SK-N-SH (cell line): Measurements from ENCODE around the gene NF2. TPM values are rescaled to one million over a fixed set of nuclear protein-coding genes. Genes with fewer than 3 reads are reported as not detected.

Experiments used
- CTCF ChIA-PET: fragments of 300-600, 350-600 bp; formaldehyde crosslinking; extraction: SDS; loops from one replicate; lab custom pipeline; 2021; lab: Yijun Ruan, JAX
- POLR2A ChIA-PET: fragments of 350-600 bp; sonication (Branson Sonifier 250); formaldehyde crosslinking; extraction: SDS; loops from one replicate; lab custom pipeline; 2020; ENCODE audit warnings: antibody characterized with exemption, inconsistent platforms; lab: Yijun Ruan, JAX
- DNase-seq: peaks from one replicate; pipeline ENCODE4 v3.0.0; 2012
- H2AFZ ChIP-seq: fragments of 200-600 bp; sonication (generic); 2 replicates; pipeline ENCODE4 v1.8.1; 2016; ENCODE audit warnings: antibody characterized with exemption, mild to moderate bottlenecking, low read depth
- H3F3A ChIP-seq: fragments of 200-600 bp; sonication (generic); replicated peaks from 2 replicates; pipeline ENCODE3; 2016; ENCODE audit warnings: antibody characterized with exemption, mild to moderate bottlenecking; ENCODE audit not compliant: insufficient read depth
- H3K27ac ChIP-seq, 2 experiments: fragments of 200-500 bp in 1 of 2; fragments of 200-600 bp in 1 of 2; sonication (Bioruptor generic) in 1 of 2; sonication (generic), shearing (Covaris generic) in 1 of 2; 2 replicates each; pipeline versions ENCODE4 v1.5.1 to v1.6.1; 2014 to 2016; ENCODE audit warnings: low read depth in 2 of 2, inconsistent platforms in 1 of 2, low read length in 1 of 2, mild to moderate bottlenecking in 1 of 2, mixed read lengths in 1 of 2
- H3K27me3 ChIP-seq: fragments of 200-600 bp; sonication (generic), shearing (Covaris generic); 2 replicates; pipeline ENCODE4 v1.6.1; 2016; ENCODE audit warnings: mixed run types; ENCODE audit not compliant: insufficient read depth
- H3K36me3 ChIP-seq, 2 experiments: fragments of 200-500 bp in 1 of 2; fragments of 200-600 bp in 1 of 2; sonication (Bioruptor generic) in 1 of 2; sonication (generic) in 1 of 2; replicated peaks in 1 of 2; 2 replicates each; pipeline versions ENCODE3 to v1.5.1; 2014 to 2016; ENCODE audit warnings: low read length in 1 of 2, mild to moderate bottlenecking in 1 of 2; ENCODE audit not compliant: insufficient read depth in 2 of 2, control insufficient read depth in 1 of 2
- H3K4me1 ChIP-seq, 2 experiments: fragments of 200-500 bp in 1 of 2; fragments of 200-600 bp in 1 of 2; sonication (Bioruptor generic) in 1 of 2; sonication (generic), shearing (Covaris generic) in 1 of 2; 2 replicates each; pipeline versions ENCODE4 v1.5.1 to v1.6.1; 2014 to 2016; ENCODE audit warnings: low read depth in 1 of 2, low read length in 1 of 2, mixed run types in 1 of 2; ENCODE audit not compliant: insufficient read depth in 2 of 2, control insufficient read depth in 1 of 2
- H3K4me2 ChIP-seq: fragments of 200-600 bp; sonication (generic), shearing (Covaris generic); 2 replicates; pipeline ENCODE4 v1.6.1; 2017; ENCODE audit warnings: mixed run types
- H3K4me3 ChIP-seq, 2 experiments: fragments of 200-500 bp in 1 of 2; fragments of 200-600 bp in 1 of 2; sonication (Bioruptor generic) in 1 of 2; sonication (generic), shearing (Covaris generic) in 1 of 2; 2 replicates each; pipeline versions ENCODE4 v1.5.1 to v1.8.1; 2014 to 2016; ENCODE audit warnings: low read depth in 2 of 2, inconsistent platforms in 1 of 2, low read length in 1 of 2, mild to moderate bottlenecking in 1 of 2, mixed read lengths in 1 of 2, moderate library complexity in 1 of 2
- H3K79me2 ChIP-seq: fragments of 200-600 bp; sonication (generic); 2 replicates; pipeline ENCODE4 v1.8.1; 2017; ENCODE audit warnings: mild to moderate bottlenecking; ENCODE audit not compliant: insufficient read depth
- H3K9ac ChIP-seq: fragments of 200-600 bp; sonication (generic); 2 replicates; pipeline ENCODE4 v1.6.1; 2017; ENCODE audit warnings: mixed run types
- H3K9me2 ChIP-seq: fragments of 200-600 bp; sonication (generic); 2 replicates; pipeline ENCODE4 v1.6.1; 2017; ENCODE audit warnings: mixed run types
- H3K9me3 ChIP-seq: fragments of 200-600 bp; sonication (generic); 2 replicates; pipeline ENCODE4 v1.6.1; 2017; ENCODE audit warnings: mixed run types, mild to moderate bottlenecking, moderate library complexity
- H4K20me1 ChIP-seq: fragments of 200-600 bp; sonication (generic); 2 replicates; pipeline ENCODE4 v1.6.1; 2017; ENCODE audit warnings: mild to moderate bottlenecking, mixed run types; ENCODE audit not compliant: insufficient read depth
- CHD2 ChIP-seq: fragments of 150-350 bp; IDR thresholded peaks from 2 replicates; pipeline ENCODE4 v1.6.1; 2018; ENCODE audit warnings: low read length; ENCODE audit not compliant: partially characterized antibody
- ELF1 ChIP-seq: IDR thresholded peaks from 2 replicates; pipeline ENCODE4 v1.4.0; 2012
- EP300 ChIP-seq, 2 experiments: IDR thresholded peaks; 2 replicates each; pipeline versions ENCODE4 v1.4.0 to v1.6.1; 2012; ENCODE audit warnings: borderline replicate concordance in 1 of 2, low read depth in 1 of 2, low read length in 1 of 2
- FOXM1 ChIP-seq: IDR thresholded peaks from 2 replicates; pipeline ENCODE4 v1.4.0; 2012; ENCODE audit warnings: low read depth, mild to moderate bottlenecking
- IRF3 ChIP-seq: fragments of 150-350 bp; IDR thresholded peaks from 2 replicates; pipeline ENCODE4 v1.6.1; 2016; ENCODE audit warnings: mild to moderate bottlenecking, low read depth, low read length
- MEF2A ChIP-seq: IDR thresholded peaks from 2 replicates; pipeline ENCODE4 v1.4.0; 2012; ENCODE audit warnings: low read depth, borderline replicate concordance
- NFIC ChIP-seq: IDR thresholded peaks from 2 replicates; pipeline ENCODE4 v1.4.0; 2012; ENCODE audit warnings: borderline replicate concordance
- NRF1 ChIP-seq: IDR thresholded peaks from 2 replicates; pipeline ENCODE4 v1.6.1; 2012; ENCODE audit warnings: low read depth, mild to moderate bottlenecking, low read length
- RCOR1 ChIP-seq: fragments of 150-350 bp; IDR thresholded peaks from 2 replicates; pipeline ENCODE4 v1.6.1; 2017; ENCODE audit warnings: antibody characterized with exemption, low read length
- RFX5 ChIP-seq: IDR thresholded peaks from 2 replicates; pipeline ENCODE4 v1.6.1; 2012; ENCODE audit warnings: mild to moderate bottlenecking, improper control_type of control experiment, low read length
- TAF1 ChIP-seq: IDR thresholded peaks from 2 replicates; pipeline ENCODE4 v1.6.1; 2012; ENCODE audit warnings: low read depth, mild to moderate bottlenecking, low read length, moderate library complexity, borderline replicate concordance
- TCF12 ChIP-seq: IDR thresholded peaks from 2 replicates; pipeline ENCODE4 v1.4.0; 2012
- TEAD4 ChIP-seq: IDR thresholded peaks from 2 replicates; pipeline ENCODE4 v1.4.0; 2012; ENCODE audit warnings: mild to moderate bottlenecking, borderline replicate concordance; ENCODE audit not compliant: insufficient read depth
- YY1 ChIP-seq: IDR thresholded peaks from 2 replicates; pipeline ENCODE4 v1.4.0; 2012; ENCODE audit warnings: low read depth, mild to moderate bottlenecking
- WGBS: methylation state at CpG from one replicate; pipeline ENCODE4 v1.1.6; 2017; ENCODE audit warnings: low lambda C conversion rate; 5-methylcytosine and 5-hydroxymethylcytosine counted together
- polyA plus RNA-seq, 3 experiments: library from polyadenylated mRNA; depleted of rRNA; stranded (reverse); fragments of >200 nt; gene quantifications; 2 replicates each; pipeline ENCODE4 v1.2.3, GENCODE V29; 2012
- TF ChIP-seq, protein P1 (sequence below): IDR thresholded peaks from 2 replicates; pipeline ENCODE4 v1.4.0; 2012; ENCODE audit warnings: low read depth
- TF ChIP-seq, protein P2 (sequence below): fragments of 200-600 bp; sonication (generic); IDR thresholded peaks from 2 replicates; pipeline ENCODE4 v1.6.1; 2017; ENCODE audit warnings: antibody characterized with exemption, mild to moderate bottlenecking, moderate library complexity

The NF2 gene
- polyA plus RNA-seq, 1 of the 3 experiments (the other 2 are of a cell fraction), result 44.1 TPM

GRCh38 chr22:29661336-29661735, 57.9 kb downstream of the NF2 start:
- Histone ChIP-seq H3K4me3 (no peak overlapping the region), H3K9me2 (no peaks in the 10 kb centered on the region), H3F3A (no peaks in the 10 kb centered on the region), H2AFZ (no peak overlapping the region), H3K79me2 (no peaks in the 10 kb centered on the region), H3K9me3 (no peaks in the 10 kb centered on the region), H3K27me3 (no peaks in the 10 kb centered on the region), H3K9ac (no peak overlapping the region), H3K36me3 (peaks cover 52 to 58% of the 10 kb centered on the region in 2 experiments), H3K4me1 (no peaks in the 10 kb centered on the region; a peak in 1 of 4 replicates), H3K4me2 (no peak overlapping the region), H3K27ac (no peak overlapping the region), H4K20me1 (no peaks in the 10 kb centered on the region)
- CTCF ChIA-PET, result interaction anchor here (1.2 to 2.0 kb wide), 2 partner anchors 36 to 345 kb away, joined by 4 to 5 read pairs; no protein-coding TSS in a partner anchor
- TF ChIP-seq MEF2A (no peak), EP300 (IDR thresholded peaks at IDR 0.05; ENCODE audit: borderline replicate concordance in 1 of 2, low read depth in 1 of 2, low read length in 1 of 2) (no peak), FOXM1 (no peak), YY1 (no peak), TEAD4 (no peak), RCOR1 (no peak), CHD2 (no peak), NRF1 (no peak), IRF3 (no peak), TCF12 (no peak), ELF1 (no peak), NFIC (no peak), TAF1 (no peak), RFX5 (no peak)
- TF ChIP-seq, protein P1, sequence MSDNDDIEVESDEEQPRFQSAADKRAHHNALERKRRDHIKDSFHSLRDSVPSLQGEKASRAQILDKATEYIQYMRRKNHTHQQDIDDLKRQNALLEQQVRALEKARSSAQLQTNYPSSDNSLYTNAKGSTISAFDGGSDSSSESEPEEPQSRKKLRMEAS, result no peak
- TF ChIP-seq, protein P2, sequence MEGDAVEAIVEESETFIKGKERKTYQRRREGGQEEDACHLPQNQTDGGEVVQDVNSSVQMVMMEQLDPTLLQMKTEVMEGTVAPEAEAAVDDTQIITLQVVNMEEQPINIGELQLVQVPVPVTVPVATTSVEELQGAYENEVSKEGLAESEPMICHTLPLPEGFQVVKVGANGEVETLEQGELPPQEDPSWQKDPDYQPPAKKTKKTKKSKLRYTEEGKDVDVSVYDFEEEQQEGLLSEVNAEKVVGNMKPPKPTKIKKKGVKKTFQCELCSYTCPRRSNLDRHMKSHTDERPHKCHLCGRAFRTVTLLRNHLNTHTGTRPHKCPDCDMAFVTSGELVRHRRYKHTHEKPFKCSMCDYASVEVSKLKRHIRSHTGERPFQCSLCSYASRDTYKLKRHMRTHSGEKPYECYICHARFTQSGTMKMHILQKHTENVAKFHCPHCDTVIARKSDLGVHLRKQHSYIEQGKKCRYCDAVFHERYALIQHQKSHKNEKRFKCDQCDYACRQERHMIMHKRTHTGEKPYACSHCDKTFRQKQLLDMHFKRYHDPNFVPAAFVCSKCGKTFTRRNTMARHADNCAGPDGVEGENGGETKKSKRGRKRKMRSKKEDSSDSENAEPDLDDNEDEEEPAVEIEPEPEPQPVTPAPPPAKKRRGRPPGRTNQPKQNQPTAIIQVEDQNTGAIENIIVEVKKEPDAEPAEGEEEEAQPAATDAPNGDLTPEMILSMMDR, result no peak
- POLR2A ChIA-PET, result no interaction called here
- no peak for DNase-seq
- WGBS, result 87% methylated on average over 2 of the region's 2 CpGs
